ENCODE data around the gene BMPR1B.
"Not testable (repeated sequence)": the region's sequence is repeated elsewhere in the genome, so short reads cannot be mapped to it uniquely, and the experiment has no call there.

The BMPR1B gene

DNA sequence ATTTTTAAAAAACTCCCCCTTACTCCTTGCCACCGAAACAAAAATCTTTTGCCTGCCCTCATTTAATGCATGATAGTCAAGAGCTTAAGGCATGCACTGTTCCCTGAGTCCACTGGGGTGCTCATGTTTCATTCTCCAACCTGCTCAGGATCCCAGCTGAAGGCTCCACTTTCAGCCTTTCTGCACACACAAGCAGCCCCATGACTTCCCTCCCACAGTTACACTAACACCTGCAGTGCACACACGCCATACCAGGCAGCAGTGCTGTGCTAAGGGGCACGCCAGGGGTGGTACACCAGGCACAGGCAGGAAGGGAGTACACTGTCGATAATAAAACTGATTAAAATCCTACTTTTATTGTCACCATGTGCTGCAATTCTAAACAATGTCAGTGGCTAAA is 385.2 kb downstream of the BMPR1B start:
- no peak for DNase-seq (ENCODE audit: low read depth)

DNA sequence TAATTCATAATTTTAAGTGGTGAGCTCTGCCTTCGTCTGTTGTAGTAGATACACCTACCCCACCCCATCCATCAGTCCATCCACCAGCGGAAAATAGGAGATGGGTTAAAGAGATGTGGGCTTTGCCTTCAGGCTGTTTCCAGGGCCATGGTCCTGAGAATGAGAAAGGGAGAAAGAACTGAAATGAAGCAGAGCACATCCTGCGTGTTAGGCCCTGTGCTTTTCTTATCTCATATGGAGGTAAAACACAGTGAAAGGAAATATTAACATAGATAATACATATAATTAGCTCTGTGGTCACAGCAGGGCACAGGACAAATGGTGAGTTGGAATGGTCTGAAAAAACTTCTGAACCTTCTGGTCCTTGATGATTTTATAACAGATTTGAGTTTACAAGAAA is 393.5 kb downstream of the BMPR1B start:
- DNase-seq (ENCODE audit: low read depth): no peak

DNA sequence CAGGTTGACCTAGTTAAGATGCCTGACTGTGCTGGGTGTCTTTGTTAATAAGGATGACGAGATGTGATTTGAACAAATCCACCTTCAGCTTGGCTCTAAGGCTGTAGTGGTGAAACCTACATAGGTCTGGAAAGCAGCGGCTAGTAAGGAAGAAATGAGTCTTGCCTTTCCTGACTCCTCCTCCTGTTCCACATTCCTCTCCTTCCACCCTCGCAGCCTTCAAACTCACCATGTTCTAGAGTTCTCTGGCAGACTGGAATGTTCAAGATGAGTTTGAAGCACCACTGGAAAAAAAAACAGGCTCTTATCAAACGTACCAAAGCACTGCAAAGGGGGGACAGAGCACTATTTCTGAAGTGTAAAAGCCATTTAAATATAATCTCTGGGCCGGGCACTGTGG is 395.4 kb downstream of the BMPR1B start:
- DNase-seq (ENCODE audit: low read depth): no peak

DNA sequence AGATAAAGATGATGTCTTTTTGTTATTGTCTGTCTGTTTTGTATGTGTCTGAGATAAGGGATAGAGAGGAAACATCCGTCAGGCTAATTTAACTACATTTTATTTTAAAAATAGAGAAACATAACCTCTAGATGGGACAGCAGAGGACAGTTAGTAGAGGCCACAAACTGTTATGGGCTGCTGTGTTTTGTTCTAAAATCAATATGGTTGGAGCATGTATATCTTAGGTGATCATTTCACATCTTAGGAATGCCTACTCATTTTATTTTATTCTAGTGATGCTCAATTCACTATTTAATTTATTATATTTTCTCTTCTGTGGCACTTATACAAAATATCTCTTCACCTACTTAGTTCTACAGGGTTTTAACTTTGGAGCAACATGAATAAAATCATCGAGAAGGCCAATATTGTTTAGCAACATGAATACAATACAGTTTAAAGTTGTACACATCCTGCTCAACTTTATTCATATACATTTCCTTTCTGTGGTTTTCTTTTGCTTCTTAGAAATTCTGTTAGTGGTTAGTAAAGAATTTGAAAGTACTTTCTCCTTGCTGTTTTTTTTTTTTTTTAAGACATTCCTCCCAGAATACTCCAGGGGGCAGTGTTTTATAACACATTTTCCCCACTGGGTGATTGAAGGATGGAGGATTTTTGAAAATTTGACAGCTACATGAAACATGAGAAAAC is 398.1 kb downstream of the BMPR1B start:
- DNase-seq (ENCODE audit: low read depth): peak; percentile 39

DNA sequence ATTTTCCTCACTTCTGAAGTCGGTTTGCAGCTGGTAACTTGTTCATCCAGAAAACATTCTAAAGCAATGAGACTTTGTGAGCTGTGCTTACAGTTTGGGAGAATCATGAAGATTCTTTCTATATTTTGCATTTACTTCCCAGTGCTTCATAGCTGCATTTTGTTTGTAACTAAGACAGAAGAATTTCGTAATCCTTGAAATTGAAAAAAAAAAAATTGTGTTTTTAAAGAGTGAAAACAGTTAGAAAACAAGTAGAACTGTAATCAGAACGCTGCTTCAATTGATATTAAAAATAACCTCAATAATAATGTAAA is 398.7 kb downstream of the BMPR1B start:
- DNase-seq (ENCODE audit: low read depth): no peak

DNA sequence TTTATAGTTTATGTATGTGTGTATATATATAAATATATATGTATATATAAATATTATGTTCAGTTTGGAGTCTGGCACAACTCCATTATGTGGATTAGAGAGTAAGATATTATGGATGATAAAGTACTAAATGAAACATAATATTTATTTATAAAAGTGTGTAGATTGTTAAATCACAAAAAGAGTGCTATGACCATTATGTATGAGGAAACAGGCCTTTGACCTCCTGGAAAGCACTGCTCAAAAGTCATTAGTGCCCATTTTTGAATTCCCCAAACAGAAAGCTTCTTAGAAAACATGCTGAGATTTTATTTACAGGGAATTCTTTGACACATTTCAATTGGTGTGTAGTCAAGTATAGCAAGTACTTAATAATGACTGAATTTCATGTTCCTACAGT is 399.8 kb downstream of the BMPR1B start:
- no peak for DNase-seq (ENCODE audit: low read depth)

DNA sequence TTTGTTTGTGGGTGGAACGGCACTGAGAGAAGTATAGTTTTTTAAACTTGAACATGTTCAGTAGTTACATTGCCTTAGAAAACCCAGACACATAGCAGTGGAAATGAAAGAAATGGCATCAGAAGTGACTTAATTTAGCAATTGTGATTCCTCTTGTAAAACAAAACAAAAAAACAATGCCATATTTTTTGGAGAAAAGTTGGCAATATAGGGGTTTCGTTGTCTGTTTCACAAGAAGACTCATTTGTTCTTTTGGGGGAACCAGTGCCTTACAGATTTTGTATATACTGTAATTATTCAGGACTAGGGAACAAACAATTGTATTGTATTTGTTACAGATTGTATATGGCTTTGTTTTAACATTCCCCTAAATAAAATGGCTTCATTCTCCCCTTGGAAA is 400.3 kb downstream of the BMPR1B start:
- DNase-seq (ENCODE audit: low read depth): no peak

DNA sequence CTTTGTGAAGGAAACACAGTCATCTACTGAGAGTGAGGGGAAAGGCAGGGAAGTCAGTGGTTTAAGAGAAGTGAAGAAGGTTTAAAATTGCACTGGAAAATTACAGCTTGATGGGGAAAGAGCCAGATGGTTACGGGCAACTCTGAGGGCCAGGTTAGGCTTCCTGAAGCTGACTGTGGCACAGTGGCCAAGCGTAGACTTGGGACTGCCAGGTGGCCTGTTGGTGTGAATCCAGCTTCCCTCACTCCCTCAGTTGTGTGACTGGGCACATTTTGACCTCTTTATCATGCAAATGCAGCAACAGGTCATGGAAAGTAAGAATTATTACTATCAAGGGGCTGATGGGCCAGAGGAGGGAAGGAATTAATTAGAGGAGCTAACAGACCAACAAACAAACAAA is 400.9 kb downstream of the BMPR1B start:
- no peak for DNase-seq (ENCODE audit: low read depth)

DNA sequence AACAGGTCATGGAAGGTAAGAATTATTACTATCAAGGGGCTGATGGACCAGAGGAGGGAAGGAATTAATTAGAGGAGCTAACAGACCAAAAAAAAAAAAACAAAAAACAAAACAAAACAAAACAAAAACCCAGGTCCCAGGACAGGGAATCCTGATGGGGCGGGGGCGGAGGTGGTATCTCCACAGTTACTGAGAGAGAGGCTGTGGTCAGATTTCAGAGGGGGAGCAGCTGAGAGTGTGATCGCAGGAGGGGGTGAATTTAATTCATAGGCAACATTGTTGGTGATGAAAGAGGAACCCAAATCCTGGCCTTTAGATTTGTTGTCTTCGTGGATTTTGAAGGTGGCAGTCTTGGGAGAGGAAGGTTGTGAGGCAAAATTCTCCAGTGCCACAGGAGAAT is 401.6 kb downstream of the BMPR1B start:
- DNase-seq (ENCODE audit: low read depth): no peak

DNA sequence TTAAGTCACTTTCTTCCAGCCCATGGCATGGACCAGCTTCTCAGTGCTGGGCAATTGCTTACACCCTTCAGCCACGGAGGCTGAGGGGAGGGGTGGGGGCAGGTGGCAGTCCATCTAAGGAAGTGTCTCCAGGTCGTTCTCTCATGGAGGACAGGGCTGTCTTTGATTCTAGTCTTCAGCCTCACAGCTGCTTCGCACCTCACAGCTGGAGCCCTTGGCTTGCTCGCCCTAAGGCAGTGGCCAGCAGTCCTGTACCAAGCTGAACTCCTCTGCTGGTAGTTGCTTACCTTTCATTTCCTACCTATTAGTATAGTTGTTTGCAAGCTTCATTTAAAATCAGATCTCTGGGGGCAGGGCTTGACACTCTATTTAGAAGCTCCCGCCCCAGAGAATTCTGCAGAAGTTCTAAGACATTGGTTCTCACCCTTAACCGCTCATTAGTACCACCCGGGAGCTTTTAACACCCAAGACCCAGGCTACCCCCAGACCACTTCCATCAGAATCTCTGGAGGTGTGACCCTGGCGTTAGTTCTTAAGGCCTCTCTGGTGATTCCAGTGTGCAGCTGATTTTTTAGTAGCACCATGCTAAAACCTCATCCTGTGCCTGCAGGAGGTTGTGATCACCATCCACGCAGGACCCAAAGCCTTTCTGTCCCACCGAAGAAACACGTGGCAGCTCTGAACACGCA is 404.2 kb downstream of the BMPR1B start:
- DNase-seq (ENCODE audit: low read depth): no peak

DNA sequence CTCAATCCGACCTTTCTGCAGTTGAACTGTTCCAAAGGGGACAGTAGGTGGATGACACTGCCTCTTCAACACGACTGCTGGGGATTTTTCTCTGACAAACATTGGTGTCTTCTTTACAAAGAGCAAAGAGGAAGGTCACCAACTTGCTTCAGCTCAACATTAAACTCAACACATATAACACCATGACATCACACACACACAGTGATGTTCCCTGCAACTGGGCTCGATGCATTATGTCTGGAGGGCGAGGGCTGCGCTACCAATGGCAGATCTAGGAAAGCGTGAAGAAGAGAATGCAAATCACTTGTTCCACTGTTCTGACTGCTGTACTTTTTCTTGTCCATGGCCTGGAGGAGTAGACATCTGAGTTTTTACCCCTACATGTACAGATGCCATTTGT is 405.1 kb downstream of the BMPR1B start:
- no peak for DNase-seq (ENCODE audit: low read depth)

DNA sequence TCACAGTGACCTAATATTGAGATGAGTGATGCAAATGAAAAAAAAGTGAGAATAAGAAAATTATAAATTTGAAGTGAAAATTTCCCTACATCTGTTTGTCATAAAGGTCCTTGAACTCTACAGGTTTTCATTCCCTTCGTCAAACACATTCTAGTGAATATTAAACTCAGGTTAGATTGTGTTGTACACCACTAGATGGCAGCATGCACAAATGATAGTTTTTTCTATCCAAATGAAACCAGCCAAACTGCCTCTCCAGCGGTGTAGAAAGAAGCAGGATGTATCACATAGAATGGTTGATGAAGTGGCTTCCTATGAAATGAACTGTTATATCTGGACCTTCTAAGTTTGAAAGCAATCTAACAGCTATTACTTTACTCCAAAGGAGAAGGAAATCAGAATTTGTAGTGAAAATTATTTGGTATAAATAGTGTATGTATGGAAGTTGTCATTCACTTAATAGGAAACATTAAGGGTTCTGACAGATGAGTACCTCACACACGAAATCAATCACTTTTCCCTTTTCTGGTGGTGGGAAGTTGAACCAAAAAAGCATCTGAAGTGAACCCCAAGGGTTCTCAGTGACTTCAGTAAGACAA is 408.3 kb downstream of the BMPR1B start:
- DNase-seq (ENCODE audit: low read depth): peak; percentile 65

DNA sequence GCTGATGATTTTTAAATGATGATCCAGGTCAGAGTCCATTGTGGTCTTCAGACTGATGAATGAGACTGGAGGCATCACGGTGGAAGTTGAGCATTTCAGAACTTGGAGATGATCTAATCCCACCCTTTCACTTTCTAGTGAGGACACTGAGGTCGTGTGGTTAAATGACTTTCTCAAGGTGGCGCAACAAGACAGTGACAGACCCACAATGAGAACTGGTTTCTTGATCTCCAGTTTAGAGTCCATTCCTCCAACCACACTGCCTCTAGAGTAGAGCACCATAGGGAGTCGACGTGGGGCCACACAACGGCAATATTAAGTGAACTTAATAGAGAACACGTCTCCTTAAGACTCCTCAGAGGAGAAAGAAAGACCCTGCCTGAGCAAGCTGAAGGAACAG is 410.1 kb downstream of the BMPR1B start:
- no peak for DNase-seq (ENCODE audit: low read depth)

DNA sequence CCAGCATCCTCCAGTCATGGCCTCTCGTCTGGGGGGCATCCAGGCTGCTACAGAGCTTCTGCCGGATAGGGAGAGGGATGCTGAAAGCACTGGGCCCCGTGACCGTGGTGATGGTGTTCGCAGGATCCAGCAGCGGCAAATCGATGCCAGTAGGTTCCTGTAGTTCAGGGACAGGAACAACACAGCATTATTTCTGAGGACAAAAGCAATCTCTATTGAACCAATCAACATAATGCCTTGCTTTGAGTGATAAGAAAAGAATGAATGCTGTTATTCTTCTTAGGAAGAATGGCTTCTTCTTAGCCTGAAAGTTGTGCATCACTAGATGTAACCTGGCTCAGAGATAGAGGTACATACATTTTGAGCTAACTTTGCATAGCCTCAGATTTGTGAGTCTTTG is 412.4 kb downstream of the BMPR1B start:
- no peak for DNase-seq (ENCODE audit: low read depth)

DNA sequence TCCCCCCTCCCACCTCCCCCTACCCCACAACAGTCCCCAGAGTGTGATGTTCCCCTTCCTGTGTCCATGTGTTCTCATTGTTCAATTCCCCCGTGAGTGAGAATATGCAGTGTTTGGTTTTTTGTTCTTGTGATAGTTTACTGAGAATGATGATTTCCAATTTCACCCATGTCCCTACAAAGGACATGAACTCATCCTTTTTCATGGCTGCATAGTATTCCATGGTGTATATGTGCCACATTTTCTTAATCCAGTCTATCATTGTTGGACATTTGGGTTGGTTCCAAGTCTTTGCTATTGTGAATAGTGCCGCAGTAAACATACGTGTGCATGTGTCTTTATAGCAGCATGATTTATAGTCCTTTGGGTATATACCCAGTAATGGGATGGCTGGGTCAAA is 413.6 kb downstream of the BMPR1B start:
- DNase-seq (ENCODE audit: low read depth): not testable (repeated sequence)

DNA sequence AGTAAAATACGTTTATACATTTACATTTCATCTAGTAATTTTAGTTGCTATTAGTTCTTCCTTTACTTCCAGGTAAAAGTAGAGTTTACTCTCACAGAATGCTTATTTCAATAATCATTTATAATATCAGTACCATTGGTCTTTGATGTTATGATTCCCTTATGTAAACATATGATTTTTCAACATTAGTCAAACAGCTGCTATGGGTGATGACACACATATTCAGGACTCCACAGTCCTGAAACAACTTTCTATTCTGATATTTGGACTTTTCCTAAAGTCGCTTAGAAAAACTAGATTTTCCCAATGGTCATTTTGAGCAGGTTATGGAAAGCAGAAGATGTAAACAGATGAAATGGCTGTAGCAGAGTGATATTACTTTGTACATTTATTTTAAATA is 421.2 kb downstream of the BMPR1B start:
- no peak for DNase-seq (ENCODE audit: low read depth)

DNA sequence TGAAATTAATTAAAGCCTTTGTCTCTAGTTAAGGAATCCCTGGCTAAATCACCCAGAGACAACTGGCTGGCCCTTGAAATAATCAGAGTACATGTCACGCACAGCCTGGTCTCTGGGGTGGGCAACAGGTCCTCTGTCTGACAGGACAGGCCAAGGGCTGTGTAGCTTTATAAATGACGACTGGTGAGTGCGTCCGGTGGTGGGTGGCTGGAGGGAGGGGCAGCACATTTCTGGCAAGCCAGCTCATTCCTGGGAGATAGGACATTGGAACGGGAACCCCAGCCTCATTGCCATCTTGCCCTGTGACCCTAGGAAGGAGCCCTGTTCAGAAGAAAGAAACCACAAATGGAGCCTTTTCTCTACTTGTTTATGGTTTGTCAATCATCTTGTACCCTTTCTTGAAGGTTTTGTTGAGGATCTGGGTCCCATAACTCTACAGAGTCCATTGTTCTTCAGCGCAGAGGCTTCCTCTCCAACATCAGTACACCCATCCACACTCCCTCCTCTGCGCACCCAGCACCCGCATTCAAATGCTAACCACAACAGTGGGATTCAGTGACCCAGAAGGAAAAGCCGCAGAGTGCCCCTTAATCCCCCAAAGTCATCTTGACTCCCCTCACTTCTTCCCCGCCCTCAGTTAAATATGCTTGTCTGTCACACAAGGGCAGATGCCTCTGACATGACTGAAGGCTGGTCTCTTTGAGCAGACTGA is 422.9 kb downstream of the BMPR1B start:
- DNase-seq (ENCODE audit: low read depth): no peak

DNA sequence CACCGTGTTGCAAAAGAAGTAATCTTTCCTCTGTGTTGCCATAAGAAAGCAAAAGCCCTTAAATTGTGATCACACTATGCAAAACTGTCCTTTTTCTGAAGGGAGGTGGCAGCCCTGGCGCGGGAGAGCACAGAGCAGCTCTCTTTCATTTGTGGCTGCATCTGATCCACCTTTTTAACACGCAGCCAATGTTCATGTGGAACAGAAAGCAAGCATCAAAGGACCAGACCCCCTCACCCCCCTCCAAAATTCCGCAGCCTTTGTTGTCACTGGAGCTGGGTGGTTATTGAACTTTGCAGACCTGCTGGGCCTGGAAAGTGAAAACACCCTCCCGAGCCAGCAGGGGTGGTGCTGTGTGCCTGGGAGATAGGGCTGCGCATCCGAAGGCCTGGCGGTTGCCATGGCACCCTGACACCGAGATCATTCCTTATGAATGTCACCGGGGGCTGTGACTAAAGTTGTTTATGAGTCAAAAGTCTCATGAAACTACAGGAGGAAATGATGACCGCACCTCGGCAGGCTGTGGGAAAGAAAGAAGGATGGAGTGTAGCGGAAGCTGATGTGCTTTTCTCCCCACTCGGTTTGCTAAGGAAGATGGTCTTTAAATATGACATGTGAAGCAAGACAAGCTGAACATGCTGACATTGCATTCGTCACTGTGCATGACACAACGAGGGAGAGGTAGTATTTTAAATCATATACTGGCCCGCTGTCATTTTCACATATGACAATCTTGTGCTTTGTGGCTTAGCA is 423.7 kb downstream of the BMPR1B start:
- DNase-seq (ENCODE audit: low read depth): no peak

DNA sequence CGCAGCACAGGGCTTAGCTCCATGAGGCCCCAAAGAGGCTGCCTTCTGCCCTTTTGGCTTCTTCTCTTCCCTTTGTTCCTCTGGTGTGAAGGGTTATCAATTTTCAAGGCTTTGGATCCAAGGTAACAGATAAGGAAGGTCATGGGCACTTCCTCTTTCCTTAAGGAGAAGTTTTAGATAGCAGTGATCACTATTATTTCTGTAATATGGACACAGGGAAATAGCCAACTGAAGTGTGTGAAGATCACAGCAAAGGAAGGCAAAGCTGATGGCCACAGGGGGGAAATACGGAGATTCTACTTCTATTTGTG is 424.2 kb downstream of the BMPR1B start:
- DNase-seq (ENCODE audit: low read depth): no peak

DNA sequence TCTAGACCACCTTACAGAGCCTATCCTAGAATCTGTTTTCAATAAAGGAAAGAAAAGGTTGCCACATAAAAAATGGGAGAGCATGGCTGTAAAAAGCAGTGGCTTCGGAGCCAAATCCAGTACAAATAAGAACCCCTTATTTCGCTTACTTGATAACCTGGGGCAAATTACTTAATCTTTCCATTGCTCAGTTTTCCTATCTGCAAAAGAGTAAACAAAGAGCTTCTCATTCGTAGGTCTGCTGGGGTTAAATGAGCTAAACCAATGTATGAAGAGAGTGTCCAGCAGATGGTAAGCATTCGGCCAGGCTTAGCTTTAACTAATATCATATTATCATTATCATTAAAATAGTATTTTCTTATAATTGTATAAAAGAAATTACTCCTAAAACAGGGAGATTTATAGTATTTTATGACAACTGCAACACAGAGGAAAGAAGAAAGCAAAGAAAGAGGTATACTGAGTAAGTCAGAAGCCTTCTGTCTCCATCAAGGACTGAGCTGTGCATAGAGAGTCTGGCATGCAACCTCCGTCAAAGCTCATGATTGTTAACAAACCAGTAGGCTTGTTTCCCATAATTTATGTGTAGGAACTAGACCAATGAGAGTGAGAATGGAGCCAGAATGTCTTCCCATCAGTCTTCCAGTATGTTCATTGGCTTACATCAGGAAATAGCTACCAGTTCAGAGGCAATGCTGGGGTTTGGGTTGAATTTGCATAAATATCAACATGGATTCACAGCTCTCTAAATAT is 426.1 kb downstream of the BMPR1B start:
- no peak for DNase-seq (ENCODE audit: low read depth)

DNA sequence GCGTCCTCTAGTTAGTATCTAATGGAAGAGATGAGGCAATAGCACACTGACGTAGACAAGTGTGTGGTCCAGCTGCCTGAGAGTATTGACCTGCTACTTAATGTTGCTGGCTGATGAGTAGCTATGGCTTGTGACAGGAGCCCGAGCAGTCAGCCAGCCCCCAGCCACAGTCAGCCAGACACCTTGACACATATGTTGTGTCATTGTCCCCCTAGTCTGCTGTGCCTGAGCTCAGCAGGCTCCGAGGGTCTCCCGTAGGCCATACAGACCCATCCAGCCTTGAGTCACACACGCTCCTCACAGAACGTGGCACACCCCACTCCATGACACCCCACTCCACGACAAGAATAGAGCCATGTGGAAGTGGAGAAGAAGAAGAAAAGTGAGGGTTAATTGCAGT is 428.9 kb downstream of the BMPR1B start:
- DNase-seq (ENCODE audit: low read depth): no peak

All from EH (cell line).